ENCODE results near the gene OR5M3.

OR5M3 gene

DNA sequence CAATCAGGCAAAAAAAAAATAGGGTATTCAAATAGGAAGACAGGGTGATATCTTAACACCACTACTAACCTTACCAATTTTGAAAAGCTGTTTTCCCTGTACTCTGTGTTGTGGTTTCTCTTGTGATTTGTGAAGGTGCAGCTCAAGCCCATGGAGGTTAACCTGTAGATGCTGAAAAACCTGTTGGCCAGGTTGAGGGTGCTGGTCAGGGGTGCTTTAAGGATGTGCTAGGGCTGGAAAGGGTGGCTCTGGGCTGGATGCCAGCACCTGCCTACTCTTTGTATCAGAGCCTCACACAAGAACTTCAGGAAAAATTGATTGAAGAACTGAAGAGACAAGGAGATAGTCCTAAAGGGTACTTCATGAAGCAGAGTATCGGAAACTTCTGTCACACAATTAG, 36.3 kb upstream of the OR5M3 start:
- no peaks in the 10 kb centered on the region for H3K79me2 ChIP-seq (ENCODE audit: control insufficient read depth, low read length)
- TF ChIP-seq EZH2phosphoT487 (IDR thresholded peaks at IDR 0.05; ENCODE audit: borderline replicate concordance, low read length): no peak
- TF ChIP-seq, protein P1, sequence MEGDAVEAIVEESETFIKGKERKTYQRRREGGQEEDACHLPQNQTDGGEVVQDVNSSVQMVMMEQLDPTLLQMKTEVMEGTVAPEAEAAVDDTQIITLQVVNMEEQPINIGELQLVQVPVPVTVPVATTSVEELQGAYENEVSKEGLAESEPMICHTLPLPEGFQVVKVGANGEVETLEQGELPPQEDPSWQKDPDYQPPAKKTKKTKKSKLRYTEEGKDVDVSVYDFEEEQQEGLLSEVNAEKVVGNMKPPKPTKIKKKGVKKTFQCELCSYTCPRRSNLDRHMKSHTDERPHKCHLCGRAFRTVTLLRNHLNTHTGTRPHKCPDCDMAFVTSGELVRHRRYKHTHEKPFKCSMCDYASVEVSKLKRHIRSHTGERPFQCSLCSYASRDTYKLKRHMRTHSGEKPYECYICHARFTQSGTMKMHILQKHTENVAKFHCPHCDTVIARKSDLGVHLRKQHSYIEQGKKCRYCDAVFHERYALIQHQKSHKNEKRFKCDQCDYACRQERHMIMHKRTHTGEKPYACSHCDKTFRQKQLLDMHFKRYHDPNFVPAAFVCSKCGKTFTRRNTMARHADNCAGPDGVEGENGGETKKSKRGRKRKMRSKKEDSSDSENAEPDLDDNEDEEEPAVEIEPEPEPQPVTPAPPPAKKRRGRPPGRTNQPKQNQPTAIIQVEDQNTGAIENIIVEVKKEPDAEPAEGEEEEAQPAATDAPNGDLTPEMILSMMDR (IDR thresholded peaks at IDR 0.05; ENCODE audit: low read depth, low read length, poor library complexity, severe bottlenecking): no peak
- no peaks in the 10 kb centered on the region for H3K4me1 ChIP-seq (ENCODE audit: control insufficient read depth, low read length)

DNA sequence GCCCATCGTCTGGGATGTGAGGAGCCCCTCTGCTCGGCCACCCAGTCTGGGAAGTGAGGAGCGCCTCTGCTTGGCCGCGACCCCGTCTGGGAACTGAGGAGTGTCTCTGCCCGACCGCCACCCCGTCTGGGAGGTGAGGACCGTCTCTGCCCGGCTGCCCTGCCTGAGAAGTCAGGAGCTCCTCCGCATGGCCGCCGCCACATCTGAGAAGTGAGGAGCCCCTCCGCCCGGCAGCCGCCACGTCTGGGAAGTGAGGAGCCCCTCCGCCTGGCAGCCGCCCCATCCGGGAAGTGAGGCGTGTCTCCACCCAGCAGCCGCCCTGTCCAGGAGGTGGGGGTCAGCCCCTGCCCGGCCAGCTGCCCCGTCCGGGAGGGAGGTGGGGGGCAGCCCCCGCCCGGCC, 23.9 kb upstream of the OR5M3 start:
- TF ChIP-seq, protein P1 (IDR thresholded peaks at IDR 0.05; ENCODE audit: low read depth, low read length, poor library complexity, severe bottlenecking): no peak
- TF ChIP-seq EZH2phosphoT487 (IDR thresholded peaks at IDR 0.05; ENCODE audit: borderline replicate concordance, low read length): no peak
- Histone ChIP-seq H3F3A (ENCODE audit: control insufficient read depth, insufficient read depth) (no peaks in the 10 kb centered on the region), H4K20me1 (ENCODE audit: control insufficient read depth, insufficient read depth, low read depth, low read length) (no peaks in the 10 kb centered on the region), H3K27ac (ENCODE audit: low read depth, low read length) (no peak overlapping the region), H3K79me2 (ENCODE audit: control insufficient read depth, low read length) (no peaks in the 10 kb centered on the region), H3K4me2 (ENCODE audit: low read length) (no peak overlapping the region), H3K4me1 (ENCODE audit: control insufficient read depth, low read length) (no peaks in the 10 kb centered on the region), H3K27me3 (ENCODE audit: control insufficient read depth, low read length) (no peaks in the 10 kb centered on the region), H3K4me3 (ENCODE audit: low read length) (no peak overlapping the region), H3K36me3 (ENCODE audit: control insufficient read depth, low read length) (no peaks in the 10 kb centered on the region), H3K9me3 (ENCODE audit: control insufficient read depth, insufficient read depth, low read length) (no peaks in the 10 kb centered on the region), H3K9me2 (replicated peaks; ENCODE audit: control insufficient read depth, low read length) (no peaks in the 10 kb centered on the region)

More for the DNA sequence above, 36.3 kb upstream of the OR5M3 start:
- no peaks in the 10 kb centered on the region for H3K9me3 ChIP-seq (ENCODE audit: control insufficient read depth, insufficient read depth, low read length)
- no peaks in the 10 kb centered on the region for H3K36me3 ChIP-seq (ENCODE audit: control insufficient read depth, low read length)
- no peaks in the 10 kb centered on the region for H4K20me1 ChIP-seq (ENCODE audit: control insufficient read depth, insufficient read depth, low read depth, low read length)
- H3K27me3 ChIP-seq (ENCODE audit: control insufficient read depth, low read length): no peaks in the 10 kb centered on the region
- H3F3A ChIP-seq (ENCODE audit: control insufficient read depth, insufficient read depth): no peaks in the 10 kb centered on the region
- H3K4me2 ChIP-seq (ENCODE audit: low read length): no peak overlapping the region
- no peaks in the 10 kb centered on the region for H3K9me2 ChIP-seq (replicated peaks; ENCODE audit: control insufficient read depth, low read length)
- H3K4me3 ChIP-seq (ENCODE audit: low read length): no peak overlapping the region
- no peak overlapping the region for H3K27ac ChIP-seq (ENCODE audit: low read depth, low read length)

DNA sequence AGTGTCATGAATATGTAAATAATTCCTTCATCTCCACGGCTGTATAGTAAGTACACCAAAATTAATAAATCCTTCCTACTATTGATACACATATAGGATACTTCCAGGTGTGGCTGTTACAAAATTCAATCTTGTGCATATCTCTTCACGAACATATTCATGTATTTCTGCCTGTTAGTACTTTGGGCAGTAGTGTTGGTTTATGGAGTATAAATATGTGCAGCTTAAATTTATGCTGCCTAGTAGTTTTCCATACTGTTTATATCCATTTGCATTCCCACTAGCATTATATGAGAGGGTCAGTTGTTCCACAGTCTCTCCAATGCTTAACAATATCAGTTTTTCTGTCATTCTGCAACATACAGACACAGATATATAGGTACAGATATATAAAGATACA, 22.0 kb upstream of the OR5M3 start:
- no peak overlapping the region for H3K27ac ChIP-seq (ENCODE audit: low read depth, low read length)
- H3K27me3 ChIP-seq (ENCODE audit: control insufficient read depth, low read length): no peaks in the 10 kb centered on the region
- H4K20me1 ChIP-seq (ENCODE audit: control insufficient read depth, insufficient read depth, low read depth, low read length): no peaks in the 10 kb centered on the region
- no peak overlapping the region for H3K4me2 ChIP-seq (ENCODE audit: low read length)
- H3K4me1 ChIP-seq (ENCODE audit: control insufficient read depth, low read length): no peaks in the 10 kb centered on the region
- TF ChIP-seq EZH2phosphoT487 (IDR thresholded peaks at IDR 0.05; ENCODE audit: borderline replicate concordance, low read length): no peak
- TF ChIP-seq, protein P1 (IDR thresholded peaks at IDR 0.05; ENCODE audit: low read depth, low read length, poor library complexity, severe bottlenecking): no peak
- no peaks in the 10 kb centered on the region for H3K9me2 ChIP-seq (replicated peaks; ENCODE audit: control insufficient read depth, low read length)
- no peaks in the 10 kb centered on the region for H3K79me2 ChIP-seq (ENCODE audit: control insufficient read depth, low read length)
- no peaks in the 10 kb centered on the region for H3K9me3 ChIP-seq (ENCODE audit: control insufficient read depth, insufficient read depth, low read length)
- no peak overlapping the region for H3K4me3 ChIP-seq (ENCODE audit: low read length)
- no peaks in the 10 kb centered on the region for H3K36me3 ChIP-seq (ENCODE audit: control insufficient read depth, low read length)
- no peaks in the 10 kb centered on the region for H3F3A ChIP-seq (ENCODE audit: control insufficient read depth, insufficient read depth)

DNA sequence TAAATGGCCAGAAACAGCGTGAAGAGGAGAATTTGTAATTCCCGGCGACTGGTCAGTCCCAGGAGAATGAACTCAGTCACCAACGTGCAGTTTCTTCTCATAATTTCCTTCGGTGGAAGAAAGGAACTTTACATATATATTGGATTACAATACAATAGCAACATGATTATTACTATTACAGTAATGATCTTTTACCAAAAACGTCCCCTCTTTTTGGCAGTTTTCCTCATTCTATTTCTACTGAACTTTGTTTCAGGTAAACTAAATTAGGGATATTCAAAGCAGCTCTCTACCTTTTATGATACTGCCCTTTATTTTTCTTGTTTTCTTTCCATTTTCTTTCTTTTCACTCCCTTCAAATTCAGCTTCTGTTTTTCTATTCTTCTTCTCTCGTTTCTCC, 18.1 kb upstream of the OR5M3 start, which contains the start of gene OR5M8:
Gene OR5M8, minus strand, starts transcription at position 101 of the 400 bp plus-strand sequence. Its CDS starts 0 bp downstream, at position 101.
- no peak within 1 kb of the TSS for H3K4me3 ChIP-seq (ENCODE audit: low read length)
- no peaks in the 10 kb centered on the region for H3K79me2 ChIP-seq (ENCODE audit: control insufficient read depth, low read length)
- no peaks in the 10 kb centered on the region for H3K9me2 ChIP-seq (replicated peaks; ENCODE audit: control insufficient read depth, low read length)
- no peaks in the 10 kb centered on the region for H3F3A ChIP-seq (ENCODE audit: control insufficient read depth, insufficient read depth)
- no peaks in the 10 kb centered on the region for H4K20me1 ChIP-seq (ENCODE audit: control insufficient read depth, insufficient read depth, low read depth, low read length)
- H3K4me2 ChIP-seq (ENCODE audit: low read length): no peak within 1 kb of the TSS
- TF ChIP-seq EZH2phosphoT487 (IDR thresholded peaks at IDR 0.05; ENCODE audit: borderline replicate concordance, low read length): no peak
- TF ChIP-seq, protein P1 (IDR thresholded peaks at IDR 0.05; ENCODE audit: low read depth, low read length, poor library complexity, severe bottlenecking): no peak
- H3K27ac ChIP-seq (ENCODE audit: low read depth, low read length): no peak within 1 kb of the TSS
- H3K4me1 ChIP-seq (ENCODE audit: control insufficient read depth, low read length): no peaks in the 10 kb centered on the region
- no peaks in the 10 kb centered on the region for H3K27me3 ChIP-seq (ENCODE audit: control insufficient read depth, low read length)
- no peaks in the 10 kb centered on the region for H3K9me3 ChIP-seq (ENCODE audit: control insufficient read depth, insufficient read depth, low read length)
- H3K36me3 ChIP-seq (ENCODE audit: control insufficient read depth, low read length): no peaks in the 10 kb centered on the region
